Measurements from ENCODE around the gene CHID1. TPM values are rescaled to one million over a fixed set of nuclear protein-coding genes. Genes with fewer than 3 reads are reported as not detected.

CHID1 gene
- total and polyA plus RNA-seq, 2 of the 8 experiments (the other 6 are each of a cell fraction or from before 2014, with no cell fraction given), result 81.2 to 88.5 TPM

- TF ChIP-seq RNF2 (IDR thresholded peaks at IDR 0.05; ENCODE audit: borderline replicate concordance, low read depth, low read length, missing control alignments, poor library complexity, severe bottlenecking) (no peak), CHD7 (IDR thresholded peaks at IDR 0.05; ENCODE audit: insufficient replicate concordance, low read length) (no peak), MAFK (IDR thresholded peaks at IDR 0.05; ENCODE audit: low read depth, low read length) (no peak), ASH2L (IDR thresholded peaks at IDR 0.05; ENCODE audit: low read length) (no peak), CTCF (IDR thresholded peaks at IDR 0.05; ENCODE audit: control extremely low read depth in 1 of 3, insufficient read depth in 1 of 3, low read depth in 1 of 3, low read length in 3 of 3) (no peak)
These were observed 14.0 kb upstream of the CHID1 start (continued) for GRCh38 chr11:924406-925157.
